GM21526 (cell line): Measurements from ENCODE around the gene CHMP4A.

Experiments used
- ATAC-seq: cut with Tn5 transposase; IDR thresholded peaks from one replicate; pipeline ENCODE4 v1.9.1; 2021; ENCODE audit warnings: moderate library complexity; ENCODE audit not compliant: unreplicated experiment, low FRiP score

CHMP4A gene

DNA sequence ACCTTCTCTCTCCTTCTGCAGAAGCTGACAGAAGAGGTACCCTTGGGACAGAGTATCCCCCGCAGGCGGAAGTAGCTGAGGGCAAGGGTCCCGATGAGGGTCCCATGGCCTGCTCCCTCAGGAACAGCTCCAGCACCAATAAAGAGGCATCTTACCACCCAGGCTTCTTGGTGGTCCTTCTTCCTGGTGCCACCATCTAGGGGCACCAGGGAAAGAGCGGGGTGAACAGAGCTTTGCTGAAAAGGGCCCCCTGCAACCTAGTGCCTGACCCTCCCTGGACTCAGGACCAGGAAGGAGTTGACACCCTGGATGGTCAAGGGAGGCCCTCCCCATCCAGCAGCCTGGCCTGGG, 52.8 kb downstream of the CHMP4A start:
- no peak for ATAC-seq

DNA sequence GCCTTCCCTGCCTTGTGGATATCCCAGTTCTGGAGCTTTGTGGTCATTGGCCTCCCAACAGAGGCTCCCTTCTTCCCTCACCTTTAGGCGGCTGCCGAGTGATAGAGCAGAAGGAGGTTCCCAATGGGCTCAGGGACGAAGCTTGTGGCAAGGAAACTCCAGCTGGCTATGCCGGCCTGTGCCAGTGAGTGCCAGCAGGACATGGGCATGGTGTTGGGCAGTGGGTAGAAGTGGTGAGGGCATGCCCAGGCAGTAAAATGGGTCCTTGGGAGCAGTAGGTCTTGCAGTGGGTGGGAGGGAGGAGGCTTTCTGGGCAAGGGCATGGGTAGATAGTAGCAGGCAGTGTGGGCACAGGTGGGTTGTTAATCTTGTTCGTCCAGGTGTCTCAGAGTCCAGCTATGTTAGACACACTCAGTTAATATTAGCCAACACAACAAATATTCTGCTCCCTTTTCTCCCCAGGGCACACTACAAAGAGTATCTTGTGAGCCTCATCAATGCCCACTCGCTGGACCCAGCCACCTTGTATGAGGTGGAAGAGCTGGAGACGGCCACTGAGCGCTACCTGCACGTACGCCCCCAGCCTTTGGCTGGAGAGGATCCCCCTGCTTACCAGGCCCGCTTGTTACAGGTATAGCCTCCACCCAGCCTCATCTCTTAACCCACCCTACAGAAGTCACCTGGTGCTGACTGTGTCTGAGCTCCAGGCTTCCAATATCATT, 53.4 kb downstream of the CHMP4A start:
- no peak for ATAC-seq
